CD4-positive, alpha-beta memory T cell (primary cell): ENCODE results near the gene GALNT12. TPM values are rescaled to one million over a fixed set of nuclear protein-coding genes. Genes with fewer than 3 reads are reported as not detected.

Experiments used
- CTCF ChIA-PET: fragments of 350-600 bp; sonication (Branson Sonifier 250); formaldehyde crosslinking; loops from one replicate; lab custom pipeline; 2021; ENCODE audit warnings: inconsistent platforms; ENCODE audit not compliant: partially characterized antibody; lab: Charles Lee
- POLR2A ChIA-PET: fragments of 350-600 bp; sonication (Branson Sonifier 250); formaldehyde crosslinking; loops from one replicate; lab custom pipeline; 2021; ENCODE audit not compliant: partially characterized antibody; lab: Charles Lee
- DNase-seq, 5 donors: peaks; one replicate each; pipeline versions ENCODE4 v3.0.0 to v3.0.0-alpha.2; 2020 to 2022; ENCODE audit warnings: mixed read lengths in 1 of 5
- H3K27ac ChIP-seq: one replicate; pipeline ENCODE4 v1.7.0; 2013; ENCODE audit warnings: low read depth, low read length
- H3K27me3 ChIP-seq: 2 replicates; pipeline ENCODE4 v1.7.0; 2013; ENCODE audit warnings: mild to moderate bottlenecking, low read length, moderate library complexity; ENCODE audit not compliant: insufficient read depth
- H3K36me3 ChIP-seq: 2 replicates; pipeline ENCODE4 v1.7.0; 2013; ENCODE audit warnings: mild to moderate bottlenecking, low read length, moderate library complexity; ENCODE audit not compliant: insufficient read depth
- H3K4me1 ChIP-seq: 2 replicates; pipeline ENCODE4 v1.7.0; 2013; ENCODE audit warnings: mild to moderate bottlenecking, low read length, moderate library complexity; ENCODE audit not compliant: insufficient read depth
- H3K4me3 ChIP-seq, 2 donors: one replicate each; pipeline ENCODE4 v1.7.0; 2013; ENCODE audit warnings: low read length in 2 of 2, mild to moderate bottlenecking in 1 of 2
- H3K9me3 ChIP-seq, 2 donors: one replicate each; pipeline ENCODE4 v1.7.0; 2013; ENCODE audit warnings: low read length in 2 of 2, control low read depth in 1 of 2; ENCODE audit not compliant: control insufficient read depth in 1 of 2
- H3K27ac Mint-ChIP-seq, 7 donors: one replicate each; pipeline ENCODE4 v1.8.0; 2020 to 2021; ENCODE audit warnings: mixed read lengths in 7 of 7, mild to moderate bottlenecking in 6 of 7, inconsistent platforms in 3 of 7, moderate library complexity in 3 of 7
- H3K27me3 Mint-ChIP-seq, 2 donors: one replicate each; pipeline ENCODE4 v1.8.0; 2020 to 2021; ENCODE audit warnings: mixed read lengths in 2 of 2
- H3K36me3 Mint-ChIP-seq, 2 donors: one replicate each; pipeline ENCODE4 v1.8.0; 2020 to 2021; ENCODE audit warnings: mixed read lengths in 2 of 2, inconsistent platforms in 1 of 2, mild to moderate bottlenecking in 1 of 2
- H3K4me1 Mint-ChIP-seq, 4 donors: one replicate each; pipeline ENCODE4 v1.8.0; 2020 to 2021; ENCODE audit warnings: mixed read lengths in 4 of 4, mild to moderate bottlenecking in 1 of 4
- H3K4me3 Mint-ChIP-seq, 8 donors: one replicate each; pipeline ENCODE4 v1.8.0; 2020 to 2021; ENCODE audit warnings: mixed read lengths in 8 of 8, mild to moderate bottlenecking in 7 of 8, moderate library complexity in 6 of 8, inconsistent platforms in 3 of 8
- H3K9me3 Mint-ChIP-seq, 8 donors: one replicate each; pipeline ENCODE4 v1.8.0; 2020 to 2021; ENCODE audit warnings: mixed read lengths in 8 of 8, mild to moderate bottlenecking in 5 of 8, inconsistent platforms in 3 of 8, moderate library complexity in 1 of 8
- intact Hi-C: fragments of 100-400 bp; cut with micrococcal nuclease; formaldehyde crosslinking; loops from one replicate; pipeline ENCODE4 v1.15.1; 2023
- polyA plus RNA-seq, 2 donors: library from polyadenylated mRNA; unstranded; fragments of 300-500 nt; fragmentation: Illumina TruSeq; gene quantifications; one replicate each; pipeline ENCODE4 v1.2.3, GENCODE V29; 2021
- total RNA-seq, 2 experiments: library from RNA; stranded (reverse); gene quantifications; one replicate each; pipeline ENCODE4 v1.2.3, GENCODE V29; 2021

GALNT12 gene
- total and polyA plus RNA-seq, 4 experiments from 2014 or later = 3.1 to 13.8 (median 8.6) TPM

DNA sequence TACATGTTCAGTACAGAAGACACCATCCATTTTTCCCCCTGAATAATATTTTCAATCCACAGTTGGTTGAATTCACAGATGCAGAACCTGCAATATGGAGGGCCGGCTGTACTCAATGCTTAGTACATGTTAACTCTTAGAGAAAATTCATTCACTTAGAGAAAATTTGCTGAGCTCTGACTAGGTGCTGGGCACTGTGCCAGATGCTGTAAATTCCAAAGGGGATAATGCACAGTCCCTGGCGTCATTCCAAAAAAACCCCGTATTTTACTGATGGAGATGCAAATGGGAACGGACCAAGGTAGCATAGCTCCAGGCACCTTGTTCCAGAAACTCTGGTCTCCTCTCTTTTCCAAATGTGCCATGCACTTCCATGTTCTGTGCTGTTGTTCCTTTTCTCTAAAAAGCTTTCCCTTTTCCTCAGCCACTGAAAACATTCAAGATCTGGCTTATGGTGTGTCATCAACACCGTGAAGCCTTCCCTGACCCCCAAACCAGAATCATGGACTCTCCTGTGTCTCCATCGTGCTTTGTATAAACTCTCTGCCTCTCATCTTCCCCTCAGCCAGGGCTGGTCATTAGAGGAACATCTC is 80.5 kb downstream of the GALNT12 start:
- DNase-seq = no peak
- Mint-ChIP-seq H3K27me3 (peaks cover 15 to 35% of the 10 kb centered on the region in 2 donors), H3K4me1 (no peaks in the 10 kb centered on the region), H3K4me3 (no peak overlapping the region), H3K27ac (no peak overlapping the region), H3K9me3 (peaks cover 0 to 3% (median 0%) of the 10 kb centered on the region in 8 donors), H3K36me3 (no peaks in the 10 kb centered on the region)
- ChIA-PET CTCF (interaction anchor here (0.6 kb wide), 1 partner anchor 11 kb away, joined by 3 read pairs; no protein-coding TSS in a partner anchor), POLR2A (no interaction called here)
- intact Hi-C loops = no loop called here
- Histone ChIP-seq H3K4me3 (no peak overlapping the region), H3K4me1 (no peaks in the 10 kb centered on the region), H3K9me3 (no peaks in the 10 kb centered on the region), H3K27ac (no peak overlapping the region), H3K36me3 (no peaks in the 10 kb centered on the region), H3K27me3 (no peaks in the 10 kb centered on the region)

DNA sequence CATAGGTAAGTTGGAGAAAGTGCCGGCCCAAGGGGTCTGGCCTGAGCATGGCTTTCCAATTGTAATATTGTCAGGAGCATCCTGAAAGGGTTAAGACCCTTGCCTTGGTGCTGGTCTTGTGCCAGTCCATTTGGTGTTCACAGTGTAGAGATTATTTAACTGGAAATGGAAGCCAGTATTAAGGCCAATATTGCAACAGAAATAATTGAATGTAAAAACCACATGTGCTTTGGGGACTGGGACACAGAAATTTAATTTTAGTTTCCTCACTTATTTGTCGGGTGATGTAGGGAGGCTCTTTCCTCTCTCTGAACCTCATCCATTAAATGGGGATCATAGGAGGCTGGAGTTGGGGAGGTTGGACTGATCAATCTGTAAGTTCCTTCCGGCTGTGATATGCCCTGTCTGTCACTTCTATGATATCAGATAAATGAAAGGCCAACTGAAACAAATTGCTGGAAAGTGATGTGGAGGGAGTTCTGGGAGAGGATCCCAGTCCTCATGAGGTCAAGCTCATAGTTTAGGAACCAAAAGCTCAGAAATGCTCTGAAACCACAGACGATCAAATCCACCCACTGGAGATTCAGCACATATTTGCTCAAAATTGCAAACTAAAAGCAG is 81.4 kb downstream of the GALNT12 start:
- intact Hi-C loops = no loop called here
- H3K4me3 ChIP-seq = no peak overlapping the region
- ChIA-PET POLR2A (no interaction called here), CTCF (no interaction called here)
- H3K36me3 ChIP-seq = no peaks in the 10 kb centered on the region
- Mint-ChIP-seq H3K9me3 (peaks cover 0 to 3% (median 0%) of the 10 kb centered on the region in 8 donors), H3K27ac (no peak overlapping the region), H3K27me3 (peaks cover 11 to 29% of the 10 kb centered on the region in 2 donors), H3K4me1 (no peaks in the 10 kb centered on the region), H3K36me3 (no peaks in the 10 kb centered on the region), H3K4me3 (no peak overlapping the region)
- H3K27me3 ChIP-seq = no peaks in the 10 kb centered on the region
- H3K27ac ChIP-seq = no peak overlapping the region
- H3K9me3 ChIP-seq = no peaks in the 10 kb centered on the region
- no peak for DNase-seq
- no peaks in the 10 kb centered on the region for H3K4me1 ChIP-seq

DNA sequence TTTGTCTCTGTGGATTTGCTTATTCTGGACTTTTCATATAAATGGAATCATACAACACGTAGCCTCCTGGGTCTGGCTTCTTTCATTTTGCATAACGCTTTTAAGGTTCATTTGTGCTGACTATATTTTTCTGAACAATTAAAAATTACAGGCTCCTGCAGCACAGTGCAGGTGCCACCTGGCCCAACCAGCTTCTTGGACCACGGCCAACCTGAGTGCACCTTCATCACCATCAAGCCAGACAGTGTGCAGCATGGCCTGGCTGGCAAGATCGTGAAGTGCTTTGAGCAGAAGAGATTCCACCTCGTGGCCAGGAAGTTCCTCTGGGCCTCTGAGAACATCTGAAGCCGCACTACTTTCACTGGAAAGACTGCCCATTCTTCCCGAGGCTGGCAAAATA is 82.8 kb downstream of the GALNT12 start:
- no peak for DNase-seq
- Mint-ChIP-seq H3K27ac (no peak overlapping the region), H3K27me3 (peaks cover 10 to 30% of the 10 kb centered on the region in 2 donors), H3K9me3 (peaks cover 0 to 3% (median 0%) of the 10 kb centered on the region in 8 donors), H3K36me3 (no peaks in the 10 kb centered on the region), H3K4me1 (no peaks in the 10 kb centered on the region), H3K4me3 (no peak overlapping the region)
- Histone ChIP-seq H3K27ac (no peak overlapping the region), H3K27me3 (no peaks in the 10 kb centered on the region), H3K4me1 (no peaks in the 10 kb centered on the region), H3K36me3 (no peaks in the 10 kb centered on the region), H3K4me3 (no peak overlapping the region), H3K9me3 (no peaks in the 10 kb centered on the region)
- CTCF ChIA-PET = no interaction called here
- POLR2A ChIA-PET = no interaction called here
- intact Hi-C loops = no loop called here

- no peak for DNase-seq
- peaks cover 0 to 2% of the 10 kb centered on the region in 2 donors for H3K36me3 Mint-ChIP-seq
- no peak overlapping the region for H3K27ac ChIP-seq
- H3K4me3 Mint-ChIP-seq = no peak overlapping the region
- no peak overlapping the region for H3K4me3 ChIP-seq
- no peaks in the 10 kb centered on the region for H3K27me3 ChIP-seq
- no peaks in the 10 kb centered on the region for H3K9me3 ChIP-seq
- ChIA-PET CTCF (no interaction called here), POLR2A (no interaction called here)
- peaks cover 0 to 12% (median 5%) of the 10 kb centered on the region in 8 donors for H3K9me3 Mint-ChIP-seq
- H3K27me3 Mint-ChIP-seq = peaks cover 3 to 31% of the 10 kb centered on the region in 2 donors
- H3K27ac Mint-ChIP-seq = no peak overlapping the region
- no peaks in the 10 kb centered on the region for H3K4me1 ChIP-seq
- no peaks in the 10 kb centered on the region for H3K4me1 Mint-ChIP-seq
- H3K36me3 ChIP-seq = no peaks in the 10 kb centered on the region
- intact Hi-C loops = no loop called here
These were observed 84.8 kb downstream of the GALNT12 start for GRCh38 chr9:98892288-98892687.

- H3K27ac Mint-ChIP-seq = no peak overlapping the region
- Histone ChIP-seq H3K36me3 (no peaks in the 10 kb centered on the region), H3K9me3 (no peaks in the 10 kb centered on the region), H3K27ac (no peak overlapping the region), H3K4me3 (no peak overlapping the region), H3K27me3 (no peaks in the 10 kb centered on the region), H3K4me1 (no peaks in the 10 kb centered on the region)
- H3K9me3 Mint-ChIP-seq = peaks cover 0 to 12% (median 5%) of the 10 kb centered on the region in 8 donors
- peaks cover 3 to 32% of the 10 kb centered on the region in 2 donors for H3K27me3 Mint-ChIP-seq
- no peak for DNase-seq
- POLR2A ChIA-PET = no interaction called here
- H3K4me3 Mint-ChIP-seq = no peak overlapping the region
- peaks cover 0 to 3% of the 10 kb centered on the region in 2 donors for H3K36me3 Mint-ChIP-seq
- intact Hi-C loops = no loop called here
- CTCF ChIA-PET = no interaction called here
- H3K4me1 Mint-ChIP-seq = no peaks in the 10 kb centered on the region
These were observed 85.2 kb downstream of the GALNT12 start for GRCh38 chr9:98892690-98893089.

DNA sequence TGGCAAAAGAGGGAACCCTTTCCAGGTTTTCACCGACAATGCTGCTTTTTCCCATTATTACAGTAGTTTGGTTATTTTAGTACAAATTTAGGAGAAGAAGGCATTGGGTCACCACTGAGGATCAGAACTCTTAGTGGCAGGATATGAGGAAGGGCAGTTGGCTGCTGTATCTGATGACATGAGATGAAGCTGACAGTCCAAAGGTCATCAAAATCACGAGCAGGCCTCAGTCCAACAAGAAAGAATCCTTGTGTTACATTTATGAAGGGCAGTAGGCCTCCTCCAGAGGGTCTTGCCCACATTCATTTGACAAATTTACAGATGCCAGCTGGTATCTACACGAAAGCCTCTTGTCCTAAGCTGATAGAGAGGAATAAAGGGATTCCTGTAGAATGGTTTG is 86.7 kb downstream of the GALNT12 start:
- no peaks in the 10 kb centered on the region for H3K36me3 ChIP-seq
- no peak overlapping the region for H3K27ac Mint-ChIP-seq
- no peaks in the 10 kb centered on the region for H3K4me1 ChIP-seq
- peaks cover 0 to 12% (median 5%) of the 10 kb centered on the region in 8 donors for H3K9me3 Mint-ChIP-seq
- peaks cover 0 to 3% of the 10 kb centered on the region in 2 donors for H3K36me3 Mint-ChIP-seq
- H3K27ac ChIP-seq = no peak overlapping the region
- H3K4me3 Mint-ChIP-seq = no peak overlapping the region
- intact Hi-C loops = no loop called here
- DNase-seq = no peak
- H3K4me3 ChIP-seq = no peak overlapping the region
- no peaks in the 10 kb centered on the region for H3K27me3 ChIP-seq
- peaks cover 3 to 22% of the 10 kb centered on the region in 2 donors for H3K27me3 Mint-ChIP-seq
- H3K4me1 Mint-ChIP-seq = no peaks in the 10 kb centered on the region
- H3K9me3 ChIP-seq = no peaks in the 10 kb centered on the region
- CTCF ChIA-PET = no interaction called here
- POLR2A ChIA-PET = no interaction called here

DNA sequence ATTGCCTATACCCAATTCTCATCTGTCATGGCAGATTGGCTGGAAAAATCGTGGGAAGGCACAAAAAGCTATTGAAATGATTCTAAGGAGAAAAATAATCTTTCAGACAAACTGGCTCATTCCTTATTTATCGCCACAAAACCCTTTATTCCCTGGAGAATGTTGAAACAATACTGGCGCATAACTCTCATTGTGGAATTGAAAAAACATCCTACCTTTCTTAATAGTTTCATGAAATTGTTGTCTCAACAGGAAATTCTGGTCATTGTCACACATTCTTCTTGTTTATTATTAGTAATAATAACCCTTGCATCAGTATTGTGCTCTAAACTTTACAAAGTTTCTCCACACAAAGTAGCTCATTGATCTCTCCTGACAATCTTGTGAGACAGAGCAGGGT is 87.3 kb downstream of the GALNT12 start:
- H3K9me3 ChIP-seq = no peaks in the 10 kb centered on the region
- no peak overlapping the region for H3K4me3 ChIP-seq
- no peak overlapping the region for H3K27ac ChIP-seq
- no peaks in the 10 kb centered on the region for H3K27me3 ChIP-seq
- peaks cover 0 to 12% (median 5%) of the 10 kb centered on the region in 8 donors for H3K9me3 Mint-ChIP-seq
- H3K4me1 Mint-ChIP-seq = peaks cover 0 to 4% (median 2%) of the 10 kb centered on the region in 4 donors
- H3K27me3 Mint-ChIP-seq = peaks cover 3 to 26% of the 10 kb centered on the region in 2 donors
- H3K4me1 ChIP-seq = no peaks in the 10 kb centered on the region
- no peaks in the 10 kb centered on the region for H3K36me3 ChIP-seq
- DNase-seq = no peak
- POLR2A ChIA-PET = no interaction called here
- no peak overlapping the region for H3K4me3 Mint-ChIP-seq
- peaks cover 0 to 3% of the 10 kb centered on the region in 2 donors for H3K36me3 Mint-ChIP-seq
- no peak overlapping the region for H3K27ac Mint-ChIP-seq
- intact Hi-C loops = no loop called here
- CTCF ChIA-PET = no interaction called here
